ENCODE measurements around the gene TLR6.

DNA sequence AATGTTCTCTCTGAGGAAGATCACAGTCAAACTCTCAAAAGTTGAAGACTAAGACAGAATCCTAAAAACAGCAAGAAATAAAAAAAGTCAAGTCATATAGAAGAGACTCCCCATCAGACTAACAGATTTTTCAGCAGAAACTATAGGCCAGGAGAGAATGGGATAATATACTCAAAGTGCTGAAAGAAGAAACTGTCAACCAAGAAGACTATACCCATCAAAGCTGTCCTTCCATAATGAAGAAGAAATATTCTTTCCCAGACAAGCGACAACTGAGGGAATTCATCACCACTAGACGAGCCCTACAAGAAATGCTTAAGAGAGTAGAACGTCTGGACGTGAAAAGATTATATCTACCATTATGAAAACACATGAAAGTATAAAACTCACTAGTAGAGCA, 22.0 kb downstream of the TLR6 start:
- TF ChIP-seq CTCF (conservative IDR thresholded peaks at IDR 0.05; ENCODE audit: low read length) = no peak
- TF ChIP-seq EZH2phosphoT487 (IDR thresholded peaks at IDR 0.05; ENCODE audit: borderline replicate concordance) = no peak

Measured in Loucy (cell line).